Psoas muscle (tissue), 8 donors: ENCODE data around the gene SLC22A23. TPM values are rescaled to one million over a fixed set of nuclear protein-coding genes. Genes with fewer than 3 reads are reported as not detected.
"Not testable (repeated sequence)": the region's sequence is repeated elsewhere in the genome, so short reads cannot be mapped to it uniquely, and the experiment has no call there.

Source experiments
- ATAC-seq, 4 donors: fragments of 200-7000 bp; cut with Tn5 transposase; one replicate each; pipeline ENCODE4 v1.9.1; 2020; ENCODE audit warnings: moderate library complexity in 3 of 4, mild to moderate bottlenecking in 2 of 4
- DNase-seq, 2 donors: peaks; one replicate each; pipeline ENCODE4 v3.0.0-alpha.2; 2020
- H3K27ac ChIP-seq: fragments of 200-600 bp; one replicate; pipeline ENCODE4 v1.8.0; 2022
- H3K27me3 ChIP-seq, 3 donors: fragments of 200-600 bp in 1 of 3; one replicate each; pipeline versions ENCODE4 v1.6.1 to v1.8.0; 2013 to 2022; ENCODE audit warnings: low read length in 2 of 3, mild to moderate bottlenecking in 2 of 3, moderate library complexity in 1 of 3; ENCODE audit not compliant: insufficient read depth in 3 of 3
- H3K36me3 ChIP-seq, 2 donors: fragments of 200-600 bp in 1 of 2; one replicate each; pipeline versions ENCODE4 v1.6.1 to v1.8.0; 2013 to 2022; ENCODE audit warnings: low read depth in 1 of 2, mild to moderate bottlenecking in 1 of 2, moderate library complexity in 1 of 2; ENCODE audit not compliant: insufficient read depth in 1 of 2
- H3K4me1 ChIP-seq: fragments of 200-600 bp; one replicate; pipeline ENCODE4 v1.8.0; 2022
- H3K4me3 ChIP-seq: fragments of 200-600 bp; one replicate; pipeline ENCODE4 v1.8.0; 2022; ENCODE audit warnings: mild to moderate bottlenecking
- H3K9me3 ChIP-seq: fragments of 200-600 bp; one replicate; pipeline ENCODE4 v1.8.0; 2022
- WGBS, 3 donors: extraction: QIAGEN DNeasy Blood & Tissue Kit; methylation state at CpG; one replicate each; pipeline versions ENCODE4 v1.1.6 to v1.1.7; 2013; 5-methylcytosine and 5-hydroxymethylcytosine counted together
- intact Hi-C, 2 donors: fragments of 100-400 bp; cut with DNase I; formaldehyde crosslinking; loops; one replicate each; pipeline versions ENCODE4 v1.11.0 to v1.14.2; 2022
- polyA plus RNA-seq, 3 donors: library from polyadenylated mRNA; stranded (reverse); fragments of 200-250 nt; gene quantifications; one replicate each; pipeline ENCODE4 v1.2.3, GENCODE V29; 2013
- total RNA-seq, 4 donors: library from RNA; stranded (reverse); fragmentation: NEBNext Ultra II Directional in 2 of 4; extraction: Animal tissue kit (Norgen Biotek cat#: 25700) in 2 of 4; gene quantifications; one replicate each; pipeline versions ENCODE4 v1.2.1 to v1.2.4, GENCODE V29; 2021 to 2023
- TF ChIP-seq, protein P1 (sequence below): fragments of 200-600 bp; IDR thresholded peaks from one replicate; pipeline ENCODE4 v1.8.0; 2022; ENCODE audit warnings: antibody characterized with exemption
- donor health status: healthy with polysubstance abuse.
- donor health status: DM: no; HTN: no; CAD: no; lungs with moderate emphysema.
- donor health status: Bipolar disorder and iron deficiency.
- donor health status: healthy.
- donor health status: DM: yes; HTN: yes; CAD: no.
- donor health status: DM: no; HTN: no; CAD: no.
- donor health status: DM: no; HTN: no; CAD: no.
- donor health status: DM: yes; HTN: yes; CAD: no.

SLC22A23 gene
- total and polyA plus RNA-seq, 7 donors, result 4.6 to 13.7 (median 8.7) TPM

- intact Hi-C loops, result loop anchor here (5.0 kb wide), 3 partner anchors 123 to 258 kb away; no protein-coding TSS in a partner anchor
- Histone ChIP-seq H3K4me1 (peaks cover 4% of the 10 kb centered on the region), H3K27me3 (peaks cover 0 to 35% (median 7%) of the 10 kb centered on the region in 3 donors), H3K9me3 (no peaks in the 10 kb centered on the region), H3K4me3 (no peak overlapping the region), H3K27ac (no peak overlapping the region), H3K36me3 (no peaks in the 10 kb centered on the region)
- ATAC-seq, result no peak
- 50 to 60% (median 55%) methylated on average over 9 of the region's 9 CpGs for WGBS, 3 donors
- no peak for DNase-seq
- TF ChIP-seq, protein P1, sequence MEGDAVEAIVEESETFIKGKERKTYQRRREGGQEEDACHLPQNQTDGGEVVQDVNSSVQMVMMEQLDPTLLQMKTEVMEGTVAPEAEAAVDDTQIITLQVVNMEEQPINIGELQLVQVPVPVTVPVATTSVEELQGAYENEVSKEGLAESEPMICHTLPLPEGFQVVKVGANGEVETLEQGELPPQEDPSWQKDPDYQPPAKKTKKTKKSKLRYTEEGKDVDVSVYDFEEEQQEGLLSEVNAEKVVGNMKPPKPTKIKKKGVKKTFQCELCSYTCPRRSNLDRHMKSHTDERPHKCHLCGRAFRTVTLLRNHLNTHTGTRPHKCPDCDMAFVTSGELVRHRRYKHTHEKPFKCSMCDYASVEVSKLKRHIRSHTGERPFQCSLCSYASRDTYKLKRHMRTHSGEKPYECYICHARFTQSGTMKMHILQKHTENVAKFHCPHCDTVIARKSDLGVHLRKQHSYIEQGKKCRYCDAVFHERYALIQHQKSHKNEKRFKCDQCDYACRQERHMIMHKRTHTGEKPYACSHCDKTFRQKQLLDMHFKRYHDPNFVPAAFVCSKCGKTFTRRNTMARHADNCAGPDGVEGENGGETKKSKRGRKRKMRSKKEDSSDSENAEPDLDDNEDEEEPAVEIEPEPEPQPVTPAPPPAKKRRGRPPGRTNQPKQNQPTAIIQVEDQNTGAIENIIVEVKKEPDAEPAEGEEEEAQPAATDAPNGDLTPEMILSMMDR, result no peak
Measured at GRCh38 chr6:3250231-3250675, 206.6 kb downstream of the SLC22A23 start.

DNA sequence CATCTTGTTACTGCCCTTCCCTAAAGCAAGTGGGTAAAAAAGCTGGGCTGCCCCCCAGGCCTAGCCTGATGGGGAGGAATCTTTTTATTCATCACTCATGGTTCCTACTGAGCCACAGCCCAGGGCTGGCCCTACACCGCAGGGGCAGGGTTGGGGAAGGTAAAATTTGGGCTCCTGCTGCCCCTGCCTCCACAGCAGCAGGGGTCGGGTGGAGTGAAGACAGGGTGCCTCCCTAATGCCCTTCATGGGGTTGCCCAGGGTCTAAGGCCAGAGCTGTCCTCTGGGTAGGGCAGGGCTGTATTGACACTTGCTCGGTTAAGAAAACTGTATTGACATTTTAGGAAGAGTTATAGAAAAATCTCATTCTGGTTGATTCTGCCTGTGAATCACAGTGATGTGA lies 207.0 kb downstream of the SLC22A23 start:
- intact Hi-C loops, result loop anchor here (5.0 kb wide), 4 partner anchors 83 to 258 kb away; no protein-coding TSS in a partner anchor
- Histone ChIP-seq H3K27me3 (peaks cover 0 to 35% (median 7%) of the 10 kb centered on the region in 3 donors), H3K4me3 (no peak overlapping the region), H3K27ac (no peak overlapping the region), H3K4me1 (peaks cover 4% of the 10 kb centered on the region), H3K36me3 (no peaks in the 10 kb centered on the region), H3K9me3 (no peaks in the 10 kb centered on the region)
- 68 to 89% (median 73%) methylated on average over 3 of the region's 3 CpGs for WGBS, 3 donors
- DNase-seq (no peak), ATAC-seq (no peak)
- TF ChIP-seq, protein P1, result no peak

DNA sequence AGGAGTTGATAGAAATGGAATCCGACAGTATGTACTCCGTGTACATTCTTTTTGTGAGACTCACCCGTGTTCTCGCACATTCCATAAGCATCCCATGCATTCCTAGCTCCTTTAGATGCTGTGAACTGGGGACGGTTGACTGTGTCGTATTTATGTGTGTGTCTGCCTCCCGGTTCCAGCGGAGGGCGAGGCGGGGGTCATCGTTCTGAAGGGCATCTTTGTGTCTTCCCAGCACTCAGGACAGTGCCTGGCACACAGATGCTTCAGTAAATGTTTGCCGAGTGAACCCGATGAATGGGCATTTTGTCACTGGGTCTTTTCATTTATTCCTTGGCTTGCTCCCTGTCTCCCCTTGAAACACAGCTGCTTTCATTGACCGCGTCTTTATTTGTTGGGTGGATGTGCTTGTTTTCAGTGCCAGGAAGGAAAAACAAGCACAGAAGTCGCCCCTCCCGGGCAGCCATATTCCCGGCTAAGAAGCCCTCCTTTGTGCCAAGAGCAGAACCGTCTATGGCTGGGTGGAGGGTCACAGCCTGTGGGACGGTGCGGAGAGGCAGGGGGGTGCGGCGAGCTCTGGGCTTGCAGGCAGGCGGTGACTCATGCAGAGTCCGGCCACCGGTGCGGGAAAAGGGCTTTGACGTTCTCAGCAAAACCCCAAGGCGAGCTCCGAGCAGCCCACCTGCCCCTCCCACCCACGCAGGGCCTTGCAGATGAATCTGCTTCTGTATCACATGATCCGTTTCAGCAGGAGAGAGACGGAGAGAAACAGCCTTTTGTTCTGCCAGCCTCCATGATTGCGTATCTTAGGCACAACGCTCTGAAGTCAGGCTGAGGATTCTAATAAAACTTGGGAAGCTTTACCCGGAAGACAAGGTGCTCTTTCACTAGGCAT lies 209.3 kb downstream of the SLC22A23 start:
- peak; percentile 72 to 80 (median 76) for ATAC-seq
- no peak overlapping the region for H3K27ac ChIP-seq

DNA sequence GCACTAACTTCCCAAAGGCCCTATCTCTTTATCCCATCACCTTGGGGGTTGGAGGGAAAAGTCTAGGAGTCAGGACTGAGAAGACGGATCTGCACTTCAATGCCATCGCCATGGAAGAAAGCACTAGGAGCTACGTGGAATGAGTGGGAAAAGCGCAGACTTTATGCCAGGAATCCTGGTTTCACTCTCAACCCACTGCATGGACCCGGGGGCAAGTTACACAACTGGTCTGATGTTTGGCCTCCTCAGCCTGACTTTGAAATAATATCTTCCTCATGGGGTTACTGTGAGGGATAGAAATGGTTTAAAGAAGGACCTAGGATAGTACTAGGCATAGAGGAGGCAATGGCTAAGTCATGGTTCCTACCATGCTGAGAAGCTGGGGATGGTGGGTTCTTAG lies 211.6 kb downstream of the SLC22A23 start:
- Histone ChIP-seq H3K27me3 (peaks cover 0 to 38% (median 7%) of the 10 kb centered on the region in 3 donors), H3K27ac (no peak overlapping the region), H3K4me1 (peaks cover 4% of the 10 kb centered on the region), H3K9me3 (no peaks in the 10 kb centered on the region), H3K4me3 (no peak overlapping the region), H3K36me3 (no peaks in the 10 kb centered on the region)
- TF ChIP-seq, protein P1, result no peak
- no peak for DNase-seq
- intact Hi-C loops, result loop anchor here in 1 of 2 donors (5.0 kb wide), 1 partner anchor 78 kb away; no protein-coding TSS in a partner anchor
- ATAC-seq, result no peak
- WGBS, 3 donors, result 94 to 97% (median 95%) methylated on average over 5 of the region's 5 CpGs

More for the DNA sequence above, 209.3 kb downstream of the SLC22A23 start:
- Histone ChIP-seq H3K9me3 (no peaks in the 10 kb centered on the region), H3K4me1 (peaks cover 4% of the 10 kb centered on the region), H3K36me3 (no peaks in the 10 kb centered on the region), H3K4me3 (peak overlapping the region; percentile 54), H3K27me3 (peaks cover 0 to 35% (median 7%) of the 10 kb centered on the region in 3 donors)
- 16 to 29% (median 22%) methylated on average over 35 to 36 of the region's 36 CpGs for WGBS, 3 donors
- peak in 1 of 2 donors; percentile 61 for DNase-seq
- TF ChIP-seq, protein P1, result no peak
- intact Hi-C loops, result loop anchor here in 1 of 2 donors (5.0 kb wide), 1 partner anchor 80 kb away; no protein-coding TSS in a partner anchor

DNA sequence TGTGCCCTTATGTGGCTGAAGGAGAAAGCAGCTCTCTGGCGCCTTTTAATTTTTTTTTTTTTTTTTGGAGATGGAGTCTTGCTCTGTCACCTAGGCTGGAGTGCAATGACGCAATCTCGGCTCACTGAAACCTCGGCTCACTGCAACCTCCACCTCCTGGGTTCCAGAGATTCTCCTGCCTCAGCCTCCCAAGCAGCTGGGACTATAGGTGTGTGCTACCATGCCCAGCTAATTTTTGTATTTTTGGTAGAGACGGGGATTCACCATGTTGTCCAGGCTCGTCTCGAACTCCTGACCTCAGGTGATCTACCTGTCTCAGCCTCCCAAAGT lies 212.1 kb downstream of the SLC22A23 start:
- intact Hi-C loops, result loop anchor here in 1 of 2 donors (5.0 kb wide), 1 partner anchor 77 kb away; no protein-coding TSS in a partner anchor
- H3K27ac ChIP-seq, H3K36me3 ChIP-seq, ATAC-seq, H3K4me1 ChIP-seq, H3K4me3 ChIP-seq, H3K9me3 ChIP-seq, DNase-seq: not testable (repeated sequence)
- peaks cover 0 to 41% (median 6%) of the 10 kb centered on the region in 3 donors for H3K27me3 ChIP-seq
- WGBS, 3 donors, result 96 to 100% (median 97%) methylated on average over 7 of the region's 7 CpGs
